CD8-positive, alpha-beta memory T cell (primary cell): ENCODE data around the gene BACE2. TPM values are rescaled to one million over a fixed set of nuclear protein-coding genes. Genes with fewer than 3 reads are reported as not detected.
A peak's percentile ranks its signal among the peaks of the same experiment; 100 is the strongest.

Experiments used
- CTCF ChIA-PET: fragments of 350-600 bp; sonication (Branson Sonifier 250); formaldehyde crosslinking; loops from one replicate; lab custom pipeline; 2021; ENCODE audit warnings: antibody characterized with exemption; lab: Charles Lee
- POLR2A ChIA-PET: fragments of 350-600 bp; sonication (Branson Sonifier 250); formaldehyde crosslinking; loops from one replicate; lab custom pipeline; 2021; ENCODE audit warnings: antibody characterized with exemption; lab: Charles Lee
- DNase-seq, 5 donors: peaks; one replicate each; pipeline versions ENCODE4 v3.0.0 to v3.0.0-alpha.2; 2020 to 2022; ENCODE audit warnings: mixed read lengths in 1 of 5
- H3K27ac ChIP-seq: one replicate; pipeline ENCODE4 v1.7.0; 2013; ENCODE audit warnings: low read depth, mild to moderate bottlenecking, low read length, moderate library complexity
- H3K27me3 ChIP-seq: 2 replicates; pipeline ENCODE4 v1.7.0; 2013; ENCODE audit warnings: low read length, mild to moderate bottlenecking; ENCODE audit not compliant: insufficient read depth, poor library complexity, severe bottlenecking
- H3K36me3 ChIP-seq: 2 replicates; pipeline ENCODE4 v1.7.0; 2013; ENCODE audit warnings: mild to moderate bottlenecking, low read length, moderate library complexity; ENCODE audit not compliant: insufficient read depth
- H3K4me1 ChIP-seq: 2 replicates; pipeline ENCODE4 v1.7.0; 2013; ENCODE audit warnings: mild to moderate bottlenecking, low read length, moderate library complexity; ENCODE audit not compliant: insufficient read depth
- H3K4me3 ChIP-seq: 2 replicates; pipeline ENCODE4 v1.7.0; 2013; ENCODE audit warnings: mild to moderate bottlenecking, low read length
- H3K9me3 ChIP-seq: 2 replicates; pipeline ENCODE4 v1.7.0; 2013; ENCODE audit warnings: mild to moderate bottlenecking, low read length
- H3K27ac Mint-ChIP-seq, 8 donors: one replicate each; pipeline ENCODE4 v1.8.0; 2020 to 2021; ENCODE audit warnings: mixed read lengths in 8 of 8, mild to moderate bottlenecking in 6 of 8, inconsistent platforms in 3 of 8, moderate library complexity in 3 of 8
- H3K27me3 Mint-ChIP-seq, 2 donors: one replicate each; pipeline ENCODE4 v1.8.0; 2020 to 2021; ENCODE audit warnings: mixed read lengths in 2 of 2, mild to moderate bottlenecking in 1 of 2, moderate library complexity in 1 of 2
- H3K36me3 Mint-ChIP-seq, 3 donors: one replicate each; pipeline ENCODE4 v1.8.0; 2020 to 2021; ENCODE audit warnings: mixed read lengths in 3 of 3, inconsistent platforms in 1 of 3, mild to moderate bottlenecking in 1 of 3
- H3K4me1 Mint-ChIP-seq, 3 donors: one replicate each; pipeline ENCODE4 v1.8.0; 2020 to 2021; ENCODE audit warnings: mixed read lengths in 3 of 3, inconsistent platforms in 1 of 3, mild to moderate bottlenecking in 1 of 3
- H3K4me3 Mint-ChIP-seq, 7 donors: one replicate each; pipeline ENCODE4 v1.8.0; 2020 to 2021; ENCODE audit warnings: mixed read lengths in 7 of 7, mild to moderate bottlenecking in 6 of 7, moderate library complexity in 4 of 7, inconsistent platforms in 2 of 7
- H3K9me3 Mint-ChIP-seq, 5 donors: one replicate each; pipeline ENCODE4 v1.8.0; 2020 to 2022; ENCODE audit warnings: mixed read lengths in 5 of 5, mild to moderate bottlenecking in 3 of 5, moderate library complexity in 2 of 5, inconsistent platforms in 1 of 5
- polyA plus RNA-seq: library from polyadenylated mRNA; unstranded; fragments of 300-500 nt; fragmentation: Illumina TruSeq; gene quantifications from one replicate; pipeline ENCODE4 v1.2.3, GENCODE V29; 2021
- total RNA-seq, 2 experiments: library from RNA; stranded (reverse); gene quantifications; one replicate each; pipeline ENCODE4 v1.2.3, GENCODE V29; 2021

BACE2 gene
- total RNA-seq (1 to 10 TPM in 1 of 2 experiments, under 1 TPM in 1; 0.44 to 1.1 TPM), polyA plus RNA-seq (0.58 TPM)

DNA sequence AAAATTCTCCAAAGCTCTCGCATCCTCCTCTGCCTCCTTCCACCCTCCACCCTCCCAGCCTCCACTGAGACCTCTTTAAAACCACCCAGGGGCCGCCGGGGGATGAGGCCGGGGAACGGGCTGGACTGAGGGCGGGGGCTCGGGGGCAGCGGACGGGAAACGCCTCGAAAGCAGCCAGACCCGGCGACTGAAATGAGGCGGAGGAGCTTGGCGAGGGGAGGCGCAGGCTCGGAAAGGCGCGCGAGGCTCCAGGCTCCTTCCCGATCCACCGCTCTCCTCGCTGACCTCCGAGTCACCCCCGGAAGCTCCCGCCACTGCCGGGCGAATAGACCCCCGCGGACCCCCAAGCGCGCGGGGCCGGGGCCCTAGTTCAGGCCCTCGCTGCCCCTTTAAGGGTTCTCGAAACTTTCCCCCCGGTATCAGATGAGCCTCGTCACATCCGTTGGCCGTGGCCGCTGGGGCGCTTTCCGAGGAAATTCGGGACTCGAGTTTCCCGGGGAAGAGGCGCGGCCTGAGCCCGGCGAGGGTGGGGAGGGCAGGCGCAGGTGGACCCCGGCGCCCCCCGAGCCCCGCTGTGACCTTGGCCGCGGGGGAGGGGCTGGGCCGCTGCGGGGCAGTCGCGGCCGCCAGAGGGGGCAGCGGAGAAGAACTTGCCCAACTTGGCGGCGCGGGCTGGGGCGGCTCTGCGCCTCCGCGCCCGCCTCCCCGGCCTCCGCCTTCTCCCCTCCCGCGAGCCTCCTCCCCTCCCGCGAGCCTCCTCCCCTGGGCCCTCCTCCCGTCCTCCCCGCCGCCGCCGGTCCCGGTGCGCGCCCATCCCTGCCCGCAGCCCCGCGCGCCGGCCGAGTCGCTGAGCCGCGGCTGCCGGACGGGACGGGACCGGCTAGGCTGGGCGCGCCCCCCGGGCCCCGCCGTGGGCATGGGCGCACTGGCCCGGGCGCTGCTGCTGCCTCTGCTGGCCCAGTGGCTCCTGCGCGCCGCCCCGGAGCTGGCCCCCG is at the start of gene BACE2:
Gene BACE2 (plus strand): TSS at position 813 of the 995 bp plus-strand sequence. CDS start 104 bp downstream, at position 917.
- H3K4me3 Mint-ChIP-seq = peak within 1 kb of the TSS in 6 of 7 donors; percentile 32 to 74 (median 66)
- peaks cover 10% of the 10 kb centered on the region for H3K27me3 ChIP-seq
- H3K4me3 ChIP-seq = no peak within 1 kb of the TSS
- no peaks in the 10 kb centered on the region for H3K36me3 Mint-ChIP-seq
- ChIA-PET POLR2A (no interaction called here), CTCF (no interaction called here)
- H3K4me1 Mint-ChIP-seq = peaks cover 10 to 18% (median 15%) of the 10 kb centered on the region in 3 donors
- H3K9me3 Mint-ChIP-seq = no peaks in the 10 kb centered on the region
- DNase-seq = peak in 2 of 5 donors; percentile 11
- H3K27ac ChIP-seq = no peak within 1 kb of the TSS
- H3K27ac Mint-ChIP-seq = no peak within 1 kb of the TSS
- no peaks in the 10 kb centered on the region for H3K4me1 ChIP-seq
- no peaks in the 10 kb centered on the region for H3K9me3 ChIP-seq
- peaks cover 22 to 49% of the 10 kb centered on the region in 2 donors for H3K27me3 Mint-ChIP-seq
- no peaks in the 10 kb centered on the region for H3K36me3 ChIP-seq

DNA sequence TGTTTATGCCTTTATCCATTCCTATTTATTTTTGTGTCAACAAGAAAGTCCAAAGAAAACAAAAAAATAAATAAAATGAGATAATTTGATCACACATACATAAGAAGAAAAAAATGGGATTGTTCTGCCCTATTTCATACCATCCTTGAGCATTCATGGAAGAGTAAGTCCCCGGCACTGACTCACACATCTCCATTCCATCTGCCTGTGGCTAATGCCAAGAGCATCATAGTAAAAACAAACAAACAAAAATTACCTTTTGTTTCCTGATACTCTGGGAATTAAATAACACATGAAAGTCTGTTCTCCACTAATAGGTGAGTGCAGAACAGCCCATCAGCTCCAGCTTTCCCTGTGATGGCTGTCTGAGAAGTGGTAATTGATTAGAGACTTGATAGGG is 48.1 kb upstream of the BACE2 start:
- H3K36me3 Mint-ChIP-seq = no peaks in the 10 kb centered on the region
- no peak overlapping the region for H3K4me3 ChIP-seq
- H3K4me1 ChIP-seq = no peaks in the 10 kb centered on the region
- no peaks in the 10 kb centered on the region for H3K27me3 ChIP-seq
- peaks cover 7 to 11% of the 10 kb centered on the region in 2 donors for H3K27me3 Mint-ChIP-seq
- no peaks in the 10 kb centered on the region for H3K36me3 ChIP-seq
- ChIA-PET CTCF (no interaction called here), POLR2A (no interaction called here)
- no peak overlapping the region for H3K27ac ChIP-seq
- H3K27ac Mint-ChIP-seq = no peak overlapping the region
- no peak overlapping the region for H3K4me3 Mint-ChIP-seq
- no peaks in the 10 kb centered on the region for H3K9me3 ChIP-seq
- no peak for DNase-seq
- no peaks in the 10 kb centered on the region for H3K4me1 Mint-ChIP-seq
- H3K9me3 Mint-ChIP-seq = peaks cover 0 to 2% (median 0%) of the 10 kb centered on the region in 5 donors

DNA sequence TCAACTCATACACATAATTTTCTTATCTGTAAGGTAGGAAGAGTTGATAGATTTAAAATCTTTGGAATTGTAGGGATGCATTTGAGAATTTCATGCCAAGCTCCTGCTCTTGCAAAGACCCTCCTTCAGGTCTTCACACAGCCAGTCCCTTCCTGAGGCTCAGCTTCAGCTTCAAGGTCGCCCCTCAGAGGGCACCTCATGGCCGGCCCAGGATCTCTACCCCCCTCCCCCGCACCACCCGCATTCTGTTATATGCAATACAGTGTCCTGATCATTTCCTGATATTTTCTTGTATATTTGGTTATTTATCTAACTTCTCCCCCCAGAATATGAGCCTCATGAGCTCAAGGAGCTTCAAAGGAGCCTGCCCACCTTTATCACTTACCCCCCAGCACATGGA is 47.0 kb upstream of the BACE2 start:
- Histone ChIP-seq H3K27me3 (no peaks in the 10 kb centered on the region), H3K4me1 (no peaks in the 10 kb centered on the region), H3K4me3 (no peak overlapping the region), H3K9me3 (no peaks in the 10 kb centered on the region), H3K36me3 (no peaks in the 10 kb centered on the region), H3K27ac (no peak overlapping the region)
- ChIA-PET POLR2A (no interaction called here), CTCF (no interaction called here)
- no peak for DNase-seq
- Mint-ChIP-seq H3K36me3 (no peaks in the 10 kb centered on the region), H3K4me1 (no peaks in the 10 kb centered on the region), H3K4me3 (no peak overlapping the region), H3K27ac (no peak overlapping the region), H3K9me3 (peaks cover 0 to 2% (median 0%) of the 10 kb centered on the region in 5 donors), H3K27me3 (peaks cover 11% of the 10 kb centered on the region in 2 donors)

DNA sequence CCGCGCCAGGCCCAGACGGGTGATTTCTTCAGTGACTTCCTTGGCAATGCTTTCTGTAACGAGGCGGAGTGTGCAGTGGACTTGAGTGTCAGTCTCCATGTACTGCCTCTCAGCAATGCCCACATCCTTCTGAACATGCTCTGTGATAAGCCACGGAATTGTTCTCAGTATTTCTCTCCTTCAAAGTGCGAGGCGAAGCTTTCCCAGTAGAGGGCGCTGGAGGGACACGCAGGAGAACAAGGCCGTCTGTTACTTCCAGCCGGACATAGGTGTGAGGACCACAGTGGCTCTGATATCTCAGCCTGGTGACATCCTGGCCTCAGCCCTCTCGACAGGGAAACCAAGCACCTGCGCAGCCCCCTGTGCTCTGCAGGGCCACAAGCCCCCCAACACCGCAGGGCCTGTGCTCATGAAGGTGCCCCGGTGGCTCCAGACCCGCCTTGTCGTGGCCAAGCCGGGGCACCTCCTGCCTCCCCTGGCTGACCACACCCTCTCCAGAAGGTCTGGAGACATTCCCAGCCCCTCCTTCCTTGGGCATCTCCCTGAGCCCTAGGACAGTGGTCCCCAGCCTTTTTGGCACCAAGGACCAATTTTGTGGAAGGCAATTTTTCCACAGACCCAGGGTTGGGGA is 46.1 kb upstream of the BACE2 start:
- Mint-ChIP-seq H3K4me1 (no peaks in the 10 kb centered on the region), H3K27me3 (peaks cover 11% of the 10 kb centered on the region in 2 donors), H3K4me3 (no peak overlapping the region), H3K36me3 (no peaks in the 10 kb centered on the region), H3K27ac (no peak overlapping the region), H3K9me3 (peaks cover 0 to 2% (median 0%) of the 10 kb centered on the region in 5 donors)
- Histone ChIP-seq H3K4me3 (no peak overlapping the region), H3K9me3 (no peaks in the 10 kb centered on the region), H3K4me1 (no peaks in the 10 kb centered on the region), H3K27ac (no peak overlapping the region), H3K27me3 (no peaks in the 10 kb centered on the region), H3K36me3 (no peaks in the 10 kb centered on the region)
- POLR2A ChIA-PET = no interaction called here
- CTCF ChIA-PET = no interaction called here
- peak in 1 of 5 donors; percentile 10 for DNase-seq

DNA sequence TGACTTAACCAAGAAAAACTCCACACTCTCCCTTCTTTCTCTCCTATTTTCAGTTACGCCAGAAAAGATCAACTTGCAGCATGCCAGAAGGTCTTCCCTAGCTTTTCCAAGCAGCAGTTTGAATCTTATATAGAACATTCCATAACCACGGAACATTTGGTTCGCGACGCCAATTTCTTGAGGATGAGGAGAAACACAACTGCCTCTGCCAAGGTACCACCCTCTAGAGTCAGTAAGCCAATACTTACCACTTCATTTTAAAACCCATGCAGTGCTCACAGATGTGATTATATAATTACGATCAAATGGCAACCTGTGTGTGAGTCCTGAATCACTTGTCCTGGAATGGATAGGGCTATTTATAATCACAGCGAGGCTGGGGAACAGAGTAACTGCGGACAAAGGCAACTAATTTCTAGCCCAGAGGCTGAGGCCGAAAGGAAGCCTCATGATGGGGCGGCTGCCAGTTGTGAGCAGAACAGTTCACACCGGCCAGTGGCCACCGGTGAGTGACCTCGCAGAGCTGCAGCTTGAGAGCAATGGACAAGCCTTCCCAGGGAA is 43.2 kb upstream of the BACE2 start:
- Histone ChIP-seq H3K27ac (no peak overlapping the region), H3K36me3 (no peaks in the 10 kb centered on the region), H3K4me3 (no peak overlapping the region), H3K9me3 (no peaks in the 10 kb centered on the region), H3K4me1 (no peaks in the 10 kb centered on the region), H3K27me3 (no peaks in the 10 kb centered on the region)
- ChIA-PET CTCF (no interaction called here), POLR2A (no interaction called here)
- Mint-ChIP-seq H3K4me1 (no peaks in the 10 kb centered on the region), H3K27me3 (peaks cover 8 to 16% of the 10 kb centered on the region in 2 donors), H3K36me3 (no peaks in the 10 kb centered on the region), H3K27ac (no peak overlapping the region), H3K4me3 (no peak overlapping the region), H3K9me3 (peaks cover 2 to 12% (median 8%) of the 10 kb centered on the region in 5 donors)
- DNase-seq = no peak

DNA sequence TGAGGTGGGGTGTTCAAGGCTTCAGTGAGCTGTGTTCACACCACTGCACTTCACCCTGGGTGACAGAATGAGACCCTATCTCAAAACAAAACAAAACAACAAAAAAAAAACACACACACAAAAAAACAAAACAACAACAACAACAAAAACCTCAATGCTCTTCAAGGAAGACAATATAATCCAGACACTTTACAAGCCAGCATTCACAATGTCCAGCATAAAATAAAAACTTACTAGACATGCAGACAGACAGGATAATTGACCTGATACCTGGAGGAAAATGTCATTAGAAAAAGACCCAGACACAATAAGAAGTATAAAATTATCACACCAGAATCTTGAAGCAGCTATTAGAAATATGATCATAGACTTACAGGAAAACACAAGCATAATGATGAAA is 39.0 kb upstream of the BACE2 start:
- no peaks in the 10 kb centered on the region for H3K27me3 ChIP-seq
- H3K4me1 Mint-ChIP-seq = no peaks in the 10 kb centered on the region
- no peak overlapping the region for H3K27ac Mint-ChIP-seq
- POLR2A ChIA-PET = no interaction called here
- peaks cover 5 to 9% of the 10 kb centered on the region in 2 donors for H3K27me3 Mint-ChIP-seq
- H3K4me1 ChIP-seq = no peaks in the 10 kb centered on the region
- no peaks in the 10 kb centered on the region for H3K9me3 ChIP-seq
- CTCF ChIA-PET = no interaction called here
- H3K36me3 Mint-ChIP-seq = no peaks in the 10 kb centered on the region
- H3K4me3 ChIP-seq = no peak overlapping the region
- no peaks in the 10 kb centered on the region for H3K36me3 ChIP-seq
- peaks cover 2 to 10% (median 8%) of the 10 kb centered on the region in 5 donors for H3K9me3 Mint-ChIP-seq
- DNase-seq = no peak
- H3K4me3 Mint-ChIP-seq = no peak overlapping the region
- H3K27ac ChIP-seq = no peak overlapping the region

DNA sequence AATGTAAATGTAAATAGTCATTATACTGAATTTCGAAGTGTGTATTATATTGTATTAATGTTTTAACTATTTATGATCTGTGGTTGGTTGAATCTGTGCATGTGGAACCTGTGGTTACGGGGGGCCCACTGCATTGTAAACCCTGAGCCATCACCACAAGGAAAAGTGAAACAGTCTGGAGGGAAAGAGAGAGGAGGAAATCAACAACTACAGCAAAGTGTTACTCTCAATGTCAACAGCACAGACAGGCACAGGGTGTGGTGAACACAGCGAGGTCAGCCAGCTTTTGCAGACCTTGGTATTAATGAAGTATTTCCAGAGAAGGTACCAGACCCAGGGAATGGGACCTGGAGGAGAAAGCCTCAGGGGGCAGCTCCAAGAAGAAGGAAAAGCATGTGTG is 37.1 kb upstream of the BACE2 start:
- H3K4me3 Mint-ChIP-seq = no peak overlapping the region
- POLR2A ChIA-PET = no interaction called here
- Histone ChIP-seq H3K36me3 (no peaks in the 10 kb centered on the region), H3K27me3 (no peaks in the 10 kb centered on the region), H3K27ac (no peak overlapping the region), H3K9me3 (no peaks in the 10 kb centered on the region), H3K4me1 (no peaks in the 10 kb centered on the region), H3K4me3 (no peak overlapping the region)
- H3K4me1 Mint-ChIP-seq = no peaks in the 10 kb centered on the region
- no peak for DNase-seq
- H3K27ac Mint-ChIP-seq = no peak overlapping the region
- CTCF ChIA-PET = no interaction called here
- peaks cover 1 to 12% of the 10 kb centered on the region in 2 donors for H3K27me3 Mint-ChIP-seq
- H3K36me3 Mint-ChIP-seq = no peaks in the 10 kb centered on the region
- H3K9me3 Mint-ChIP-seq = peaks cover 2 to 10% (median 8%) of the 10 kb centered on the region in 5 donors
